GM19452 (cell line): ENCODE results near the gene PIMREG.

Source experiments
- ATAC-seq: cut with Tn5 transposase; IDR thresholded peaks from one replicate; pipeline ENCODE4 v1.9.1; 2021; ENCODE audit not compliant: unreplicated experiment

Gene PIMREG

GRCh38 chr17:6460531-6461161, 16.4 kb downstream of the PIMREG start:
- ATAC-seq = no peak

DNA sequence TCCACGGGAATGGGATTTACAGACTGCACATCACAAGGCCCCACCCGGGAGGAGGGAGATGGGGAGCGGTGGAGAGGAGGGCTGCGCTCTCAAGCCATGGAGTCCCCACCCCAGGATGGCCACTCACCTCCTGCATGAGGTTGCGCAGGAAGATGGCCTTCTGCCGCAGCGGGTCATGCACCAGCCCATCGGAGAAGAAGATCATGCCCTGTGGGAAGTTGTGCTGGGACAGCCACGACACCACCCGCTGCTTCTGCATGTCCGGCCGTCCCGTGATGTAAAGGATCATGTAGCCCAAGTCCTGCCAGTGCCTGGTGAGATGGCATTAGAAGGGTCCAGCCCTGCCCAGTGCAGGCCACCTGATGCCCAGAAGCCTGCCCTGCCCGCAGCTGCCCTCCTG, 17.0 kb downstream of the PIMREG start:
- ATAC-seq = no peak

DNA sequence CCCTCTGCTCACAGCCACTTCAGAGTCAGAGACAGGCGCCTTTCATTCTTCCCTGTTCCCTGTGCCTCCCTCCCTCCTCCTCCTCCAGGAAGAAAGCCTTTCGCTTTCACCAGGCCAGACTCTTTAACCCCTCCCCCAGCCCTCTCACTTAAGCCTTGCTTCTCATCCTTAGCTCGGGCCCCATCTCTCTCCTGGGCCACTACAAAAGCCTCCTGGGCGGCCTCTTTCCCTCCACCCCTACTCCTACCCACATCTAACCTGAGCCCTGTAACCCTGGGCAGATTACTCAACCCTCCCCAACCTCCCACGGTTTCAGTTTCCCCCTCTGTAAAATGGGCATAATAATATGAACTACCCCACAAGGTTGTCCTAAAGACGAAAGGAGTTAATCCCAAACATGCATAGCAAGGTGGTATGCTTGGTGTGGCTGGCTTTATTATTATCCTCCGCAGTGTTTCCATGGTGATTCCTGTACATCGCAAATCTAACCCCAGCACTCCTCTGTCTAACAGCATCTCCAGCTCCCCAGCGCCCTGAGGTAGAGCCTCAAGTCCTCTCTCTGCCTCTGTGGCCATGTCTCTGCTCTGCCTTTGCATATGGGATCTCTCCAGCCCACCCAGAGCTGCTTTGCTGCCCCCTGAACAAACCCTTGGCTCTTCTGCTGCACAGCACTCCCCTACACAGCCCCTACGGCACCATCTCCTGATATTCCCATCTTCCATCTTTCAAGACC, 17.7 kb downstream of the PIMREG start:
- no peak for ATAC-seq

GRCh38 chr17:6462692-6463091, 18.4 kb downstream of the PIMREG start:
- no peak for ATAC-seq

DNA sequence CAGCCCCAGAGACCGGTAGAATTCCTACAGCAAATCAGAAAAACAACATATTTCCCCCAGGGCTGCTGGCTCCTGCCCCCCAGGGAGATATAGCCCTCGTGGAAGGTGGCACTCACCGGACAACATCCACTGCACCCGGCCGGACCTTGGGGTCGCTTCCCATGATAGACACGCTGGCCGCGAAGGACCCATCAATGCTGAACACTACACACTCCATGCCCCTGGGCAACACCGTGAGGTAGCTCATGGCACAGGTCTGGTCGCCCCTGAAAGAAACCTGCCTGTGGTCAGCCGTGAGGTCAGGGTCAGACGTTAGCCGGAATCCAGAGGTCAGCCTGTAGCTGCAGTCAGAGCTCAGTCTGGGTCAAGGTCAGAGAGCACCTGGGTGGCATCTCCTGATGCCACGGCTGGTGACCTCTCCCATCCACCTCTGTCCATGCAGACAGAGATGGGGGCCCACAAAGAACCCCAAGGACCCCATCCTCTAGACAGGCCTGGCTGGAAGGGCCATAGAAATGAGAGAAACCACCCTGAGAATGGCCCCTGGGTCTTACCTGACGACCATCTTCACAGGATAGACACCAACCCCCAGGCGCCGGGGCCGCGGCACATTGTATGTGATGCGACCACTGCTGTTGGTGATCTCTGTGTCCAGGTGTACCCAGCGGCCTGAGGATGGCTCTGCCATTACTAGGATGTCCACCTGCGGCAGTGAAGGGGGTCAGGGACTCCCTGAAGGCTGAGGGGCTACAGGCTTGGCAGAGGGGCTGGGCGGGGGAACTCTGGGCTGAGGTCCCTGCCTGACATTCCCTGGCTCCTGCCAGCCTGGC, 19.6 kb downstream of the PIMREG start:
- ATAC-seq = no peak

- ATAC-seq = no peak
Observed at GRCh38 chr17:6464446-6465041, 20.3 kb downstream of the PIMREG start.

- ATAC-seq = no peak
Observed at GRCh38 chr17:6465206-6466003, 21.1 kb downstream of the PIMREG start.

DNA sequence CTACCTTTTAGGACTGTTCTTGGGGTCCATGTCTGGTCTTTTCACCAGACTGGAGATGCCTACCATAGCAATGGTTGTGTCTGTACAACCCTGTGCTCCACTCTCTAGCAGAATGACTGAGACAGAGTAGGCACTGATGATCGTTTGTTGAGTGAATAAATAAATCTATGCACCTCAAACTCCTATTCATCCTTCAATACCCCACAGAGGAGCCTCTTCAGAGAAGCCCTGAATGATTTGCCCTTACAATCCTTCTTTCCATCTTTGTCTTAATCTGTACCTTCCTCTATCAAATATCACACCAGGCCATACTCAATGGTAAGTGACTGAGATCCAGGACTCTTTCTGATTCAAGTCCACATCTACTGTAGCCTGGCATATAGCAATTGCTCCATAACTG, 23.3 kb downstream of the PIMREG start:
- no peak for ATAC-seq

- no peak for ATAC-seq
Observed at GRCh38 chr17:6468051-6468790, 24.0 kb downstream of the PIMREG start.

DNA sequence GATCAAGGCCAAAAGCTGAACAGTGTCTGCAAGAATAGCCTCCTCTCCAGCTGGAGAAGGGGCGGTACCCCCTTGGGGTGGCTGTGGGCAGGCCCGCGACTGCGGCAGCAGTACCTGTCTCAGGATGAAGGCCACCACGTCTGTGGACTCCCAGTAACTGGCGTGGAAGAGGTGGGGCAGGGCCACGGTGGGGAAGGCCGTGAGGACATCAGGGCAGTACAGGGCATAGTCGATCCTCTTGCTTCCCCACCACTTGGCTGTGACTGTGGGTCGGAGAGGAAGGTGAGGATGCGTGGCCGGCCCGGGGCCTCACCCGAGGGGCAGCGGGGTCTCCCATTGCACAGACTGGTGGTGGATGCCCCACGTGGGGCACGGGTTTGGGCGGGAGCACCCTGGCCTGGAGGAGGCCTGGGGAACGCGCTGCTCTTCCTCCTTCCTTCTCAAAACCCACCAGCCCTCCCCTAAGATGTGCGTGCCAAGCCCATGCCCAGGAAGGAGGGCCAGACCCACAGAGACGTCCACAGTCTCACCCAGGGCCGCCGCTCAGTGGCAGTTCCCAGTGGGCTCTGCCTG, 26.0 kb downstream of the PIMREG start:
- no peak for ATAC-seq

GRCh38 chr17:6470751-6471521, 26.7 kb downstream of the PIMREG start:
- ATAC-seq = no peak

DNA sequence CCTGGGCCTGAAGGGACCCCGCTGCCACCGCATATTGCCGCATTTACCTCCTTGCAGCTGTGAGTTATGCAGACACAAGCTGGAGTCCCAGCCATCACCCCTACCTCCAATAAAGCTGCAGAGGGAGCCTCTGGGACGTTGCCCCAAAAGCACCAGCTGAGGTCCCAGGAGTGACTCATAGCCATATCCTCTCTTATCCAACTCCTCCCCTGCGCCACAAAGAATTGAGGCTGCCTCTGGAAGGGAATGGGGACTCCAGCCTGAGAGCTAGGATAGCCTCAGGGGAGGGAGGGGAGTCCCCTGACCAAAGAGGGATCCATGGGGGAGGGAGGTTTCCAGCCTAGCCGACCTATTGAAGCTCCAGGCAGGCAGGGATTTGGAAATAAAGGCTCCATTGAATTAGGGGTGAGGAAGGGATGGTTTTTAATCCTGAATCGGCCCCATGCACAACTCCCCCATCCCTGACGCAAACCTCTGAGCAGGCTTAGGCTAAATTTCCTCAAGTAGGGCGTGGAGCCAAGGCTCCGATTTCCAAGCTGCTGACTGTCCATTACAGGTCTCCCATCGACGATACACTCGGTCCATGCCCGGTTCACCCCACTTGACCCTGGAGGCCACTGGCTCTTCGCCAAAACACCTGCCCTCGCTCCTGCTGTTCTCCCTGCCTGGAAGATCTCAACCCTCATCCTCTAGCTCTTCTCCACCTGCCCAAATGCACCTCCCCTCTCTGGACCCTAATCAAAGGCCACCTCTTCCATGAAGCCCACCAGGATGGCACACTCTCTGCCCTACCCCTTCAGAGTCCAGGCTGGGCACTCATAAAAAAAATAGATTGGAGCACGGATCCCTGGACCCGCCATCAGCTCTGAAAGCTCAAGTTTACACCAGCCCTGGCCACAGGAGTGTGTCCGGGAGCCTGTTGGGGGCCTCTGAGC, 27.5 kb downstream of the PIMREG start:
- no peak for ATAC-seq

- ATAC-seq = no peak
Observed at GRCh38 chr17:6472517-6472916, 28.3 kb downstream of the PIMREG start.

- no peak for ATAC-seq
Observed at GRCh38 chr17:6473128-6473767, 29.0 kb downstream of the PIMREG start.

- ATAC-seq = no peak
Observed at GRCh38 chr17:6474376-6474775, 30.1 kb downstream of the PIMREG start.

DNA sequence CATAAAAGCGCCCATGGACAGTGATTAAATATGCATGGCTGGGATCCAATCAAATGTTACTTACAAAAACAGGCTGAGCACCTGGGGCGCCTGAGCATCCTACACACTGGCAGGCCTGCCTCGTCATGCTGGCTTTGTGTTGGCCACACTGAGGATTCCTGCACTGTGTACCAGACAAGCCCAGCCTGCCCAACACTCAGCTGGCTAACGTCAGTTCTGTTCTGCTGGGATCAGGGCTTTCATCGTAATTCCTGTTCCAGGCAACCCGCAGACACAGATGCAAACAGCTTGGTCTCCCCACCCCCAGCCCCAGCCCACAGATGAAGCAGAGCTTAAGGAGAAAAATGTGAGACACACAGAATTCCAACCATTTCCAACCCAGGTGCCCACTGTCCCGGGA, 30.7 kb downstream of the PIMREG start:
- ATAC-seq = no peak

GRCh38 chr17:6475411-6475810, 31.2 kb downstream of the PIMREG start:
- no peak for ATAC-seq
